CMK (cell line): ENCODE results near the gene ADAMTS16.

Experiments
- DNase-seq: peaks from one replicate; pipeline ENCODE4 v3.0.0-alpha.2; 2010; ENCODE audit warnings: low read depth

ADAMTS16 gene

DNA sequence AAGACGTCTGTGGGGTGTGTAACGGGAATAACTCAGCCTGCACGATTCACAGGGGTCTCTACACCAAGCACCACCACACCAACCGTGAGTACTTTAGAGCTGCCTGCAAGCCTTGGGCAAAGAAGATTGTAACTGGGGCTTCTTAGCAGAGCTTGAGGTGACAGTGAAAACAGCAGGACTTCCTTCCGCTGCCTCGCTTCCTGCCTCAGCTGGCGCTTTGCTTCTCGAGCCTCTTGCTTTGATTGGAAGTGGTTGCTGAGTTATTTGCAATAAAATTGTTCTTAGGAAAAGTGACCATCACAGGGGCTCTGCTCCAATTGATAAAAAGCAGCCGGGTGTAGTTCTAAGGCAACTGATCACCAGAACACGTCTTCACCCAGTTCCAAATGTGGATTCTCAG, 99.1 kb downstream of the ADAMTS16 start:
- DNase-seq = no peak

DNA sequence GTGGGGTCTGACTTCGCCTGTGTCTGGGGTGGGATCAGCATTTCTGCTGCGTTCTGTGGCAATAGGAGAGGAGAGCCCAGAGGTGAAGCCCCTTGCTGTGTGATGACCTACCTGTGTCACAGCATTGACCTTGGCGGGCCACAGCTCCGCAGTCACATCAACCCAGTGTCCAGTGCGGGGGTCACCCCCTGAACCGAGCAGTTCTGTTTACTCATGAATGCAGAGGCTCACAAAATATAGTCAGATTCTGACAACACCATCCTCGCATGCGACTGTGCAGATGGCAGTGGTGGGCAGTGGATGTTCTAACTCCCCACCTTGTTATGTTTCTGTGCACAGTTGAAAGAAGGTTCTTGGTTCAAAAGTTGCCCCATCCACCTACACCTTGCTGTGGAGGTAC, 100.1 kb downstream of the ADAMTS16 start:
- no peak for DNase-seq

DNA sequence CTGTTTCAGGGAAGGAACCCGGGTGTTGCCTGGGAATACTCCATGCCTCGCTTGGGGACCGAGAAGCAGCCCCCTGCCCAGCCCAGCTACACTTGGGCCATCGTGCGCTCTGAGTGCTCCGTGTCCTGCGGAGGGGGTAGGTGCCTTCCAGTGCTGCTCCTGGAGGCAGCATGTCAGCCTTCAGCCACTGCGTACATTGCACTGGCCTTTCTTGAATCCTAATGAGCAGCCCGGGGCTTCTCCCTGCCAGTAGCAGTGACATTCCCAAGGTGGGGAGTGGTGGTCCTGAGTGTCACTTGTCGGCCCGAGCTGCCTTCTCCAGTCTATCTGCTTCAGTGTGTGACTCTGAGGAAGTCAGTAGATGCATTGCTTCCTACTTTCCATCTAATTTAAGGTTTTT, 101.9 kb downstream of the ADAMTS16 start:
- DNase-seq = no peak

DNA sequence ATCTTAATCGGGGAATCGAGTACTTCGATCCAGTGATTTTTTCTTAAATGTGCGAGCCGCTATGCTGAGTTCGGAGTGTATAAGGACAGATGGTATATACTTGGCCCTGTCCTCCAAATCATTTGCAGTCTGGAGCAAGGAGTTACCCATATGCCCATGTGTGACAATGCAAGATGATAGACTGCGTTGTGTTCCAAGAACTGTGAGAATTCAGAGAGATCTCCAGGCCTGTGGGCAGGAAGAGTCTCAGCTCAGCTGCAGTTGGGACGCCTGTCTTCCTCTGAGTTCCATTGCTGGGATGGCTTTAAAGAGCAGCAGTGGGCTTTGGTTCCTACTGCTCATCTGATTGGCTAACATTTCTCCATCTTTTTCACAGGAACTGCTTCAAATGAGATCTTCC, 106.6 kb downstream of the ADAMTS16 start:
- no peak for DNase-seq

DNA sequence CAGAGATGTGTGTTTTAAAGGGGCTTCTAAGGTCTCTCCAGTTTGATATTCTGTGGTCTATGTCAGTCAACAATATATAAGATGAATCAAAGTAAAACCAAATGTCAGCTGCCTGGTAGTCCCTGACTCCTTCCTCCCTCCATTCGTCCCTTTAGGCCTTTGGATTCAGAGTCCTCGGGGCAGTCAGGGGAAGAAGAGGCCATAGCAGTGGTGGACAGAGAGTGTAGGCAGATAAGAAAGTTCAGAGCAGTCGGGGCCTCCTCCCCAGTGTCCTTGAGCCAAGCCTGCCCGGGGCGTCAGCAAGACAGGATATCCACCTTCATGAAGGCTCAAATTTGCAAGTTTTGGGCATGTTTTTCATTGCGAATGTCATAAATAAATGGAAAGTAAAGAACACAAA, 110.6 kb downstream of the ADAMTS16 start:
- DNase-seq = no peak

DNA sequence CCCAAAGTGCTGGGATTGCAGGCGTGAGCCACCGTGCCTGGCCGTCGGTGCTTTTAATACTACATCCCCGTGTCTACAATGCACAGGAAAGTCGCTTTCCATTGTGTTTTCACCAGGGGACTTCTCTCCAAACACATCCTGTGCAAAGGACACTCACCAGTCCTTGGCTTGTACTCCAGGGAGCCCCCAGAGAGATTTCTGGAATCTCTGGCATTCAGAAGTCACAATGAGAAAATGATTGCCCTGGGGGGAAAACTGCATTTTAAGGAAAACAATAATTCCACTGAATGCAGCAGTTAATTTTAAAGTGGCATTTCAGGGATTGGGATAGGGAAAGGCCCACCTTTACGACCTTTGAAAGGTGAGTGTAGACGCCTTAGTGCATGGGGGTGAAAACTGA, 112.0 kb downstream of the ADAMTS16 start:
- DNase-seq = no peak

DNA sequence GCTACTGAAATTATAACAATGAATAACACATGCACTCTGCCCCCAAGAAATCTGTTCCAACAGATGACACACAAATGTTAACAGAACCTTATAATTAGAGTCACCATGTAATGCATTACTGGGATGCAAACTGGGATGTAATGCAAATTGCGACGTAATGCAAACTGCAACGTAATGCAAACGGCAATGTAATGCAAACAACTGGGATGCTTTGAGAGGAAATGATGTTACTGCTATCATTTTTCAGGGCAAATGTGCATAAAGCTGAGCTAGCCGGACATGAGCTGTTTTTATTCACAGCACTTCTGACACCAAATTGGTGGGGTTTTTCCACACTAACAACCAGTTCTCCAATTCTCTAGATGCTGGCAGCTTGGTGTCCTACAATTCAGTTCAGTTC, 117.2 kb downstream of the ADAMTS16 start:
- DNase-seq = no peak

DNA sequence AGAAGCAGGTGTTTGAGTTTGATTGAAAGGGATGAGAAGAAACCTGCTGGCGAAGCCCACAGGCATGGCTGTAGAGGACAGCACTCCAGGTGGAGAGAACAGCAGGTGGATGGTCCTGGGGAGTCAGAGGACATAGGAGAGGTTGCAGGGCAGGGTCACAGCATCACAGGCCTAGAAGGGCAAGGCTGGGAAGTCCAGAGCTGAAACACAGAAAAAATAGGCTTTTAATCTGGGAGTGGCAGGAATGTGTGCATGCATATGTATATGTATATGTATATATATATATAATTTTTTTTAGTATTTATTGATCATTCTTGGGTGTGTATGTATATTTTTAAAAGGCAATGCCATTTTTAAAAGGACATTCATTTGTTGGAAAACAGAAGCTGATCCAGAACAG, 118.4 kb downstream of the ADAMTS16 start:
- no peak for DNase-seq

DNA sequence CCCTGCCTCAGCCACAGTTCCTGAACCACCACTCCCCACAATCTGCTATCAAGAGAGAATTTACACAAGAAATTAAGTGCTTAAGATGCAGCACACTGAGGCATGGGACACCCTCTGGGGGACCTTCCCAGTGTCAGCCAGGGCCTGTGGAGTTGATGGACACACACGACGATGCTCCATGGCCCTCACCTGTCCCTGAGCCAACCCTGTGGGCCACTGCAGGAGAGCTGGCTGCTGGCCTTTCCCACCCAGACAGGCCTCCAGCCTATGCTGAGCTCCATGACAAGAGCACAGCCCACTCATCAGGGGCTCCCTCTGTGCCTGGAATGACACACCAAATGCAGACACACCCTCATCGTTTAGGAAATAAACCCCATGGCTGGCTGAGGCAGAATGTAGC, 124.6 kb downstream of the ADAMTS16 start:
- no peak for DNase-seq

DNA sequence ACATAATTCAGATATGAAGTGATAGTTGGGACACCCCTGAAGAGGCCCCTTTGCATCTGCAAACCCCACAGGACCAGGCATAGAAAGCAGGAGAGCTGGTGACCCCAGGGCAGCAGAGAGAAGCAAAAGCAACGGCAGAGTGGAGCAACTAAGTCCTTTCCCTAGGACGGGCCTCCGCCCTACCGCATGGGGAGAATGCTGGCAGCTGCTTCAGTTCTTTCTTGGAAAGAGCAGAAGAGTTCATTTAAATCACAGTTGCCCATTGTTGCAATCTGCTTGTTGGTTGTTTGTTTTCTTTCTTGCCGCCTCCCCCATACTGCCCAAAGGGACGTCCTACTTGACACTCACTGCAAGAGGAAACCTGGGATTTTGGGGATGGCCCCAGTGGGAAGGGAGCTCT, 126.2 kb downstream of the ADAMTS16 start:
- DNase-seq = no peak

DNA sequence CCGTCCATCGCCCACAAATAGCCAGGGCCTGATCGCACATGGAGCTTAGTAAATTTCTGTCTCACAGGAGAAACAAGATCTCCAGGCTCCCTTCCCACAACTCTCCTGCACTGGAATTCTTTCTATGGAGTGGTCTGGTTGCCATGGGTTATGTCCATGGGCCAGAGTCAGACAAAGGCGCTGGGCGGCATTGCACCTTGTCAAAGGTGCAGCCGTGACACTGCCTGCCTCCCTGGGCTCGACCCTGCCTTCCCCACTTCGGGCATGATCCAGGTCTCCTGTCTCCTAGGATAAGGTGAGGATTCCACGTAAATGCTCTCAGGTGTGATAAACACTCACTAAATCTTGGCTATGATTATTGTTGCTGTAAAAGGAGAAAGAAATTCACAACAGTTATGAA, 130.0 kb downstream of the ADAMTS16 start:
- DNase-seq = no peak

DNA sequence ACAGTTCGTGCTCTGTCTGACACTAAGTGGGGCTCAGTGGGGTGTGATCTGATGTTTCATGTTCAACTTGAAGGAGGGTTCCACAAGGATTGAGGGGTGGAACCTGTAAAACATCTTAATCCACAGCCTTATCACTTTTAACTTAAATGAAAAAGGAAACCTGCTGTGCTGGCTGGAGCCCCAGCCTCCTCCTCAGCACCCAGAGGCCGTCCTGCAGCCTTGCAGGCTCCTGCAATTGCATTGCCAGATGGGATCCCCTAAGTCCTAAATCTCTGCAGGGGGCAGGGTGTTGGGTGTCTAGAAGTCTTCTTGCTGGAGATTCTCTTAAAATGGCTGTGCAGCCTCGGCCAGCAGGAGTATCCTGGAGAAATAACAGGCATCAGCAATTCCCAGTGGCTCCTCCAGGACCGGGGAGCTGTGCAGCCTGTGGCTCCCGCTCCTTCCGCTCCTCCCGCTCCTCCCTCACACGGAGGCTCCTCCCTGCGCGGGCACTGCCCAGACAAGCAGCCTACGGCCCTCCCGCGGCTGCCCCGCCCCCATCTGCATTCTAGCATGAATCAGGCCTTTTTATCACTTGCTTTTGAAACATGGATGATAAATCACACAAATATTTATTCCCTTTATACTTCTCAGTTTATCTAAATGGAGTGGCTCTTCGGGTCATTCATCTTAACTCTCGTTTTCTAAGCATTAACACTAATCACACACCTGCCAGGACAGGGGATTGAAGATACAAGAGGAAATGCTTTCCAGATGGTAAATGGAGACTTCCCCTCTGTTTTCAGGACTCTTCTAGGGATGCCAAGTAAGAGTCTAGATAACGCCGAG, 131.0 kb downstream of the ADAMTS16 start:
- DNase-seq = no peak

DNA sequence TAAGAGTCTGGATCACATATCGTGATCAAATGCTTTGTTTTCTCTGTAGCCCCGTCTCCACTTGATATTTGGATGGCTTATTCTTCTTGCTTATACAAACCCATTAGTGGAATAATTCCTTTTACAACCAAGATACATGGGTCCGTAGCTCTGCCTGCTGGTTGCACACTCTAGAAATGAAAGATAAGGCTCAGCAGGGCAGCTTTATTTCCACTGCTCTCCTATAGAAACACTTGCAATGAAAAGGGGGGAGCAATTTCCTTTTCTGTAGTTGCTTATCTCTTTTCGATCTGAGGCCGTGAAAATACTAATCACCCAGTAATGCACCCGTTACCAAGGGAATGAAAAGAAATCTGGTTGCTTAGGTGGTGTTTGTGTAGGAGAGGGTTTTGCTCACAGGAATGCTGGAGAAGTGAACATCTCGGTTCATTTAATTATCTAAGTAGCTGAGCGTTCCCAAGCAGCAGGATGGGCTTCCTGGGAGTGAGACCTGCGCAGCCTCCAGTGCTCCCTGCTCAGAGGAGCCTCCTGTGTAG, 131.7 kb downstream of the ADAMTS16 start:
- DNase-seq = no peak

DNA sequence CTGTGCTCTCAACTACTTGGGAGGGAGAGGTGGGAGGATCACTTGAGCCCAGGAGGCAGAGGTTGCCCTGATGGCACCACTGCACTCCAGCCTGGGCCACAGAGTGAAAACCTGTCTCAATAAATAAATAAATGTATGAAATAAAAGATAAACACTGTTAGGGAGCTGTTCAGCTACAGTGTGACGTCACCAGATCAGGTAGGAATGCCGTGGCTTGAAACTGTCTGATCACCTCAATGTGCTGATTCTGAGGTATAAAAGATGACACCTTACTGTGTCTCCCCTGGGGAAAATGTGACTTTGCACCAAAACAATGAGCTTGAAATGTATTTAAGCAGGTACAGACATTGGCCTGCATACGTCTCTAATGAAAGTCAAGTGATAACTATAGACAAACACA, 133.3 kb downstream of the ADAMTS16 start:
- no peak for DNase-seq

DNA sequence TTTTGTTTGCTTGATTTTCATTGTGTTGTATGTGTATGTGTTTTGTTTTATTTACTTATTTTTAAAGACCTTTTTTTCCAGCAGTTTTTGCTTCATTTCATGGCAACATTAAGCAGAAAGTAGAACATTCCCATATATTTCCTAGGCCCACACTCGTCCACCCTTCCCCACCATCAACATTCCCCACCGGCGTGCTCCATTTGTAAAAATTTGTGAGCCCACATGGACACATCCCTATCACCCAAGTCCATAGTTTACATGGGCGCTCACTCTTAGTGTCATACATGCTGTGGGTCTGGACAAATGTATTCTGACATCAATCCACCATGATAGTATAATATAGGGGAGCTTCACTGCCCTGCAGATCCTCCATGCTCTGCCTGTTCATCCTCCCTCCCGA, 133.8 kb downstream of the ADAMTS16 start:
- DNase-seq = no peak

DNA sequence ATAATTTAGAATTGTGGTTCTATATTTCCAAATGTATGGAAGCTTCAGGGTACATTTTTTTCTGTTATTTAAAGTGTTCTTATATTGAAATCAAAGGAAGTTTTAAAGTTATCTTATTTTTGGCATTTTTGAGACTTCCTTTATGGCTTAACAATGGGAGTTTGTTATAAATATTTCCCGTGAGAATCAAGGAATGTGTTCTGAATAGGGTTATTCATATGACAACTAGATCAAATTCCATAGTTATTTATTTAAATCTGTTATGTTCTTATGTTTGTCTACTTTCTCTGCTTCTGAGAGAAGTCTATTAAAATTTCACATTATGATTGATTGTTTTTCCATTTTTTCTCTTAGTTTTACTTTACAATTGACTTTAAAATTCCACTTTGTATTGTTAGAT, 135.1 kb downstream of the ADAMTS16 start:
- no peak for DNase-seq

DNA sequence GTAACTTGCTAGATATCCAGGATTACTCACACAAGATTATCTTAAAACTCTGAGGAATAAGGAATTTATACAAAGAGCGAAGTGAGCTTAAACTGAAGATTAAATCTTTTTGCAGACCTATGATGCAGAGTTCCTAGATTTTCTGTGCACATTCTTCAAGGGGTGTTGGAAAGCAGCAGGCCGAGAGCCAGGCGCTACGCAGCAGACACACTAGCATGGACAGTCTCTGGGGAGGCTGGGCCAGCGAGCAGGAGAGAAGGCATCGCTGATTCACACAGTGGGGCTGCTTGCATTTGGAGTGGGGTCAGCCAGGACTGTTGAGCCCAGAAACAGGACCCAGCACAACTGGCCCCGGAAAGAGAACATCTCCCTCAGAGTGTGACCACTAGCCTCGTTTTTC, 136.3 kb downstream of the ADAMTS16 start:
- no peak for DNase-seq

DNA sequence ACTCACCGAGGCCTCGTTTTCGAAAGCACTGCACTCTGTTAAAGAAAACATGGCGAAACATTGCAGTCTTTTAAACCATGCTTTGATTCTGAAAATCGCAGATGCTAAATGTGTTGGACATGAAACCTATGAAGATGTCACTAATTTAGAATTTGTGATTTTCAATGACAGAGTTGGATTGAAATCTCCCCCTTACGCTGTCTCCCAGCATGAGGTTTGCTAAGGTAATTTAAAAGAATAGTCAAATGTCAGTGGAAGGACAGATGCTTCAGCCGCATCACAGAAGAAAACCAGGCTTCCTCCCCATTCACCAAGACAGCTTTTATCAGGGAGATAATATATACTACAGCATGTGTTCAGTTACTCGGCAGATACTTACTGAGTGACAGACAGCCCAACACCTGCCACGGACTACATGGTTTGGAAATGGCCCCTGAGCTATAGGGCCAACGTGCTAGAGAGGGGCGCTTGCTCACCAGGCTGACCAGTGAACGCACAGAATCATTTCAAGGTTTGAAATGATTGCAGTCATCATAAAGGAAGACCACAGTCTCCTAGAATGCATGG, 136.9 kb downstream of the ADAMTS16 start:
- DNase-seq = no peak

DNA sequence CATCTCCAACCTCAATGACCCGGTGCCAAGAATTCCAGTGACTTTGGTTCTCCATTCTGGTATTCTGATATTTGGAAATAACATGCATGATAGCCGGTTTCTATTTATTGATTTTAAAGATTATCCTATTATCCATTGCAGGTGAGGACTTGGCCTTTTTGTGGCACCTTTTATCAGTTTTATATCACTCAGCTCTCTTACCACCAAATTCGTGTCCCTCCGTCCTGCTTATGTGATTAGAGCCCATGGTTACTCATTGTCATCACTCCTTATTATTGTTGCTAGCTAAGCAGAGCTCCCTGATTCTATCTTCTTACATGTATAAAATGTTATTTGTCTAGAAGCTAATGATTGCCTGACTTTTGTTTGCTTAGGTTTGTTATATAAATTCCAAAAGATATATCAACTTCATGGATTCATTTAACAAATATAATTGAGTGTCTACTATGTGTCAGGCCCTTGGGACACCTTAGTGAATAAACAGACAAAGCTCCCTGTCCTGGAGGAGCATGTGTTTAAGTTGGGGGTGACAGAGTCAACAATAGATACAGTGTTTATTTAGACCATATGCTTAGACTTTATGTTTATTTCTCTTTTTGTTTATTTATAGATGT, 138.2 kb downstream of the ADAMTS16 start:
- no peak for DNase-seq

DNA sequence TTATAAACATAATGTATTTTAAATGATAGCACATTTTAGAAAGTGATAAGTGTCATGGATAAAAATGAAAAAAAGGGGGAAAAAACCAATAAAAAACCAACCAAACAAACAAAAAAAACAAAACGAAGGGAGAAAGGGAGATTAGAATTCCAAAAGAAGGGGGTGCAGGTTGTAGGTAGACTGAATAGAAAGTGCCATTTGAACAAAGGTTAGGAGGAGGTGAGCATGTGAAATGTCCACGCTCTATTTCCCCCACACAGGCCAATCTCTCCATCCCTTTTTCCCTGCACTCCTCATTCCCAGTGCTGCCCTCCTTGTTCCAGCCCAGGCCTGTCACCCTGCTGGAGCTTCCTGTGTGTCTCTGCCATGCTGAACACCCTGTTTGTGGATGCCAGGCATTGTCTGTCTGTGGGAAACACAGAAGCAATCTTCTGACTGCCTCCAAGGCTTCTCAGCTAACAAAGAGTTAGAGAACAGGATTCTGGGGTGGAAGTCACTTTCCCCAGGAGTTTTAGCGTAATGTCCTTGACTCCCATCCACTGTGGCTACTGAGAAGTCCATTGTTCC, 138.8 kb downstream of the ADAMTS16 start:
- DNase-seq = no peak

DNA sequence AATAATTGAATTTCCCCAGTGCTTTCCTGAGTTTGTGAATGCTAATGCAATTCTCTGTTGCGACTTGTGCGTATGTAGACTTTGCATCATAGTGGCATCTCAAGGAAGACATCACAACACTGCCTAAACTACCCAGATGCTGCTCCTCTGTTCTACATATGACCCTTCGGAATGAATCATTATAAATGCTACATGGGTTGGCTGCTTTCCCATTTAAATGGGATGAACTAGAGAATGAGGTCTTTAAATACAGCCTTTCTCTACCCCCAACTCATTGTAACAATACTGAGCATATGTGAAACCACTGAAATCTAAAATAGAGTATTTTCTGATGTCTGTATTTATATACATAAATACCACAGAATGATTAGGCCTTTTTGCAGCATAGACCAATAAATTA, 145.8 kb downstream of the ADAMTS16 start:
- DNase-seq = no peak

DNA sequence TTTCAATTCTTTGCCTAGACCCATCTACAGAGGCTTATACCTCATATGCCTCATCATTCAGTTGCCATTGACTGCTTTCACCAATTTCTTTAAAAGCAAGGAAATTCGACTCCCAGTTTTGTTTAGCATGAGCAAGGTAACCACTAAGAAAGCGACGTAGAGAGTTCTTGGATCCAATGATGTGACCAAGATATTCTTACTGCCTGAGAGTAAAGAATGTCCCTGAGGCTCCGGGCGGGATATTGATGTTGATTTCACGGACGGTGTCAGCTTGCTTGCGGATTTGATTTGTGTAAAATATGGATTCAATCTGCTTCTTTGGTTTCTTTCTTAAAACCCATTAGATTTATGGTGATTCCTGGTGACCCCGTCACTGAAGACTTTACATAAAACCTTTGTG, 147.3 kb downstream of the ADAMTS16 start:
- no peak for DNase-seq

DNA sequence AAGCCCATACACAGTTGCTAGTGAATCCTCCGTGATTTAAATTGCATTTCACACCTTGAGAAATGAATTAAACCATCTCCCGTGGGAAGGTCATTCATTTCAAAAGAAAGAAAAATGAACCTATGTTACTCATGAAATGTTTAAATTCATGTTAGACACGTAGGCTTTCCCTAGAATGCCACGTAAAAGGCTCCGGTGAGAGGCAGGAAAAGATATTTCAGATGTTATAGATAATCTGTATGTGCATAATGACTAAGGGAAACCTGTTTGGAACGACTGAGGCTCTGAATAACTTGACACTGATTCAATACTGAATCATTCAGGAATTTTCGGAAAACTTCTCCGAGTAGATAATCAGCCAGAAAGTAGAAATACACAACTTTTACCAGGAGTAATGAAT, 148.1 kb downstream of the ADAMTS16 start:
- no peak for DNase-seq
